Neural cell (in vitro differentiated cells): ENCODE data around the gene USP6. TPM values are rescaled to one million over a fixed set of nuclear protein-coding genes. Genes with fewer than 3 reads are reported as not detected.

ENCODE experiments used
- H2AFZ ChIP-seq: fragments of 200-600, 300-800 bp; sonication (generic), shearing (Covaris generic); 2 replicates; pipeline ENCODE4 v1.6.0; 2014; ENCODE audit warnings: low read depth, mild to moderate bottlenecking, antibody characterized with exemption, low read length, moderate library complexity
- H3F3A ChIP-seq: fragments of 200-600 bp; shearing (Covaris generic); 2 replicates; pipeline ENCODE4 v1.6.1; 2016; ENCODE audit warnings: mild to moderate bottlenecking, moderate library complexity, mixed read lengths, antibody characterized with exemption, low read length; ENCODE audit not compliant: insufficient read depth, poor library complexity, severe bottlenecking
- H3K27ac ChIP-seq: fragments of 200-600, 300-800 bp; sonication (generic), shearing (Covaris generic); 2 replicates; pipeline ENCODE4 v1.5.1; 2014; ENCODE audit warnings: mild to moderate bottlenecking, low read length, moderate library complexity
- H3K27me3 ChIP-seq: fragments of 300-800, 200-600 bp; sonication (generic), shearing (Covaris generic); 2 replicates; pipeline ENCODE4 v1.6.0; 2014; ENCODE audit warnings: mild to moderate bottlenecking, low read depth, low read length, moderate library complexity; ENCODE audit not compliant: insufficient read depth
- H3K36me3 ChIP-seq: fragments of 300-800, 200-600 bp; sonication (generic), shearing (Covaris generic); 2 replicates; pipeline ENCODE4 v1.5.1; 2014; ENCODE audit warnings: mild to moderate bottlenecking, antibody characterized with exemption, low read length, moderate library complexity; ENCODE audit not compliant: insufficient read depth
- H3K4me2 ChIP-seq: fragments of 300-800, 200-600 bp; sonication (generic), shearing (Covaris generic); 2 replicates; pipeline ENCODE4 v1.6.0; 2014; ENCODE audit warnings: mild to moderate bottlenecking, low read length
- H3K4me3 ChIP-seq: fragments of 300-800, 200-600 bp; sonication (generic), shearing (Covaris generic); 2 replicates; pipeline ENCODE4 v1.5.1; 2014; ENCODE audit warnings: mild to moderate bottlenecking, low read length, moderate library complexity
- H3K79me2 ChIP-seq: fragments of 200-600 bp; shearing (Covaris generic); replicated peaks from 2 replicates; pipeline ENCODE4 v1.6.0; 2014; ENCODE audit warnings: mild to moderate bottlenecking, low read length, moderate library complexity; ENCODE audit not compliant: insufficient read depth
- H3K9ac ChIP-seq: fragments of 300-800, 200-600 bp; sonication (generic), shearing (Covaris generic); 2 replicates; pipeline ENCODE4 v1.6.1; 2016; ENCODE audit warnings: mild to moderate bottlenecking, low read length, mixed read lengths
- H3K9me2 ChIP-seq: fragments of 200-600 bp; shearing (Covaris generic); 2 replicates; pipeline ENCODE4 v1.6.1; 2016; ENCODE audit warnings: mild to moderate bottlenecking, low read length, mixed read lengths; ENCODE audit not compliant: insufficient read depth
- H3K9me3 ChIP-seq: fragments of 200-600, 300-800 bp; sonication (generic), shearing (Covaris generic); 2 replicates; pipeline ENCODE4 v1.6.1; 2016; ENCODE audit warnings: mild to moderate bottlenecking, mixed run types, low read length, moderate library complexity, mixed read lengths
- H4K20me1 ChIP-seq: fragments of 200-600 bp; shearing (Covaris generic); 2 replicates; pipeline ENCODE4 v1.6.1; 2016; ENCODE audit warnings: mild to moderate bottlenecking, mixed run types; ENCODE audit not compliant: insufficient read depth
- EP300 ChIP-seq: fragments of 450-650 bp; conservative IDR thresholded peaks from 2 replicates; pipeline ENCODE4 v1.6.1; 2014; ENCODE audit warnings: antibody characterized with exemption, mild to moderate bottlenecking, moderate library complexity; ENCODE audit not compliant: poor library complexity, severe bottlenecking
- EZH2 ChIP-seq: fragments of 200-600, 300-800 bp; shearing (Covaris generic), sonication (generic); IDR thresholded peaks from 2 replicates; pipeline ENCODE4 v1.6.1; 2014; ENCODE audit warnings: antibody characterized with exemption, low read length, borderline replicate concordance, mild to moderate bottlenecking; ENCODE audit not compliant: insufficient read depth, poor library complexity, severe bottlenecking
- MXI1 ChIP-seq: fragments of 450-650 bp; conservative IDR thresholded peaks from 2 replicates; pipeline ENCODE4 v1.6.1; 2014; ENCODE audit warnings: antibody characterized with exemption, mild to moderate bottlenecking; ENCODE audit not compliant: poor library complexity, severe bottlenecking
- POLR2AphosphoS5 ChIP-seq: IDR thresholded peaks from 2 replicates; pipeline ENCODE4 v1.6.1; 2012
- RAD21 ChIP-seq: fragments of 450-650 bp; conservative IDR thresholded peaks from 2 replicates; pipeline ENCODE4 v1.6.1; 2014; ENCODE audit warnings: antibody characterized with exemption, mild to moderate bottlenecking, moderate library complexity
- SMC3 ChIP-seq: fragments of 450-650 bp; conservative IDR thresholded peaks from 2 replicates; pipeline ENCODE4 v1.6.1; 2014; ENCODE audit warnings: antibody characterized with exemption, mild to moderate bottlenecking, moderate library complexity; ENCODE audit not compliant: poor library complexity
- TAF1 ChIP-seq: IDR thresholded peaks from 2 replicates; pipeline ENCODE4 v1.6.1; 2012; ENCODE audit warnings: low read depth
- polyA minus RNA-seq: library from RNA; depleted of rRNA, polyadenylated mRNA; stranded (reverse); fragments of >200 nt; gene quantifications from 2 replicates; pipeline ENCODE4 v1.2.3, GENCODE V29; 2014
- polyA plus RNA-seq: library from polyadenylated mRNA; depleted of rRNA; stranded (reverse); fragments of >200 nt; gene quantifications from 2 replicates; pipeline ENCODE4 v1.2.3, GENCODE V29; 2014
- TF ChIP-seq, protein P1 (sequence below): IDR thresholded peaks from 2 replicates; pipeline ENCODE4 v1.6.1; 2012; ENCODE audit warnings: borderline replicate concordance
- TF ChIP-seq, protein P2 (sequence below): fragments of 450-650 bp; IDR thresholded peaks from 2 replicates; pipeline ENCODE4 v1.5.1; 2014; ENCODE audit warnings: antibody characterized with exemption, mild to moderate bottlenecking, moderate library complexity; ENCODE audit not compliant: poor library complexity, severe bottlenecking

Gene USP6
- not detected in 2 replicates for polyA plus RNA-seq
- not detected in 2 replicates for polyA minus RNA-seq

DNA sequence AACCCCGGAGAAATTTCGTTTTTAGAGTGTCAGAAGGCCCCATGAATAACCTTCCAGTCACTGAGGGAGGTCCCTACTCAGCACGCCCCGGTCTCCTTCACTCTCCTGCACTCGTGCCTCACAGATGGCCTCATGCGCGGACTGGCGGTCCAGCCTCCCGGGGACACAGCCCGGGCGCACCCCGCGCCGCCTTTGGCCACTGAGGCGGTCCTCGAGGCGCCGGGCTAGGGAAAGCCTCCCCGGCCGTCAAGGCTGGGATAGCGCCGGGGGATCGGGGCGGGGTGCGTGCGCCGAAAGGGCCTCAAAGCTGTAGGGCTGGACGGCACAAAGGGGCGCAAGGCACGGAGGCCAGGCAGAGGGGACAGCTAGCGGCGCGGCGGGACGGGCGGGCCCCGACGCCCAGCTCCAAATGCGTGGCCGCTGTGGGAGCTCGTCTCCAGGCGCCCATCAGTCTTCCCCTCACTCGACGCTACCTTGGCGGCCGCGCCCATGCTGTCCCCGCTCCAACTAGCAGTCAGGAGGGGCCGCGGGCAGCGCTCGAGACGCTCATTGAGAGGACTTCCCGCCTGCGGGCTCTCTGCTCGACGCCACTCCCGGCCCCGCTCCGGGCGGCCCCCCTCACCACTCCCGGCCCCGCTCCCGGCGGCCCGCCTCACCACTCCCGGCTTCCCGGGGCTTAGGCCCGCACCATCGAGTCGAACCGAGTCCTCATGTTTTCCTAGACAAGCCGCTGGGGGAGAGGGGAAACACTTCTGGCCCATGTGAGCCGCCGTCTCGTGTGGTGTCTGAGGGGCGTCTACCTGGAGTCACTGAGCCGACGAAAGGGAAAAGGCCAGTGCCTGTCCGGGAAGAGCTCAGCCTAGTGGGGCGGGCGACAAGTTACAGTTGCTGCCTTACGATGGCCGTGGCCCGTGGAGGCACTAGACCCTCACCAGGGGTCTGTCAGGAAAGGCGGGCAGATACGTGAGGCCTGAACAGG is at the start of gene USP6:
TSS of gene USP6 (plus strand) at position 360 of the 979 bp plus-strand sequence. CDS start 14,336 bp downstream, outside the sequence.
- Histone ChIP-seq H3F3A (no peaks in the 10 kb centered on the region), H3K9me2 (no peaks in the 10 kb centered on the region), H3K27ac (no peak within 1 kb of the TSS), H3K9me3 (peaks cover 4% of the 10 kb centered on the region), H3K27me3 (no peaks in the 10 kb centered on the region), H3K79me2 (peaks cover 4% of the 10 kb centered on the region), H4K20me1 (no peaks in the 10 kb centered on the region), H3K4me2 (no peak within 1 kb of the TSS), H3K4me3 (no peak within 1 kb of the TSS), H3K36me3 (no peaks in the 10 kb centered on the region), H3K9ac (no peak within 1 kb of the TSS), H2AFZ (no peak within 1 kb of the TSS)
- TF ChIP-seq TAF1 (no peak), EP300 (no peak), EZH2 (no peak), POLR2AphosphoS5 (no peak), SMC3 (no peak), MXI1 (no peak), RAD21 (no peak)
- TF ChIP-seq, protein P1, sequence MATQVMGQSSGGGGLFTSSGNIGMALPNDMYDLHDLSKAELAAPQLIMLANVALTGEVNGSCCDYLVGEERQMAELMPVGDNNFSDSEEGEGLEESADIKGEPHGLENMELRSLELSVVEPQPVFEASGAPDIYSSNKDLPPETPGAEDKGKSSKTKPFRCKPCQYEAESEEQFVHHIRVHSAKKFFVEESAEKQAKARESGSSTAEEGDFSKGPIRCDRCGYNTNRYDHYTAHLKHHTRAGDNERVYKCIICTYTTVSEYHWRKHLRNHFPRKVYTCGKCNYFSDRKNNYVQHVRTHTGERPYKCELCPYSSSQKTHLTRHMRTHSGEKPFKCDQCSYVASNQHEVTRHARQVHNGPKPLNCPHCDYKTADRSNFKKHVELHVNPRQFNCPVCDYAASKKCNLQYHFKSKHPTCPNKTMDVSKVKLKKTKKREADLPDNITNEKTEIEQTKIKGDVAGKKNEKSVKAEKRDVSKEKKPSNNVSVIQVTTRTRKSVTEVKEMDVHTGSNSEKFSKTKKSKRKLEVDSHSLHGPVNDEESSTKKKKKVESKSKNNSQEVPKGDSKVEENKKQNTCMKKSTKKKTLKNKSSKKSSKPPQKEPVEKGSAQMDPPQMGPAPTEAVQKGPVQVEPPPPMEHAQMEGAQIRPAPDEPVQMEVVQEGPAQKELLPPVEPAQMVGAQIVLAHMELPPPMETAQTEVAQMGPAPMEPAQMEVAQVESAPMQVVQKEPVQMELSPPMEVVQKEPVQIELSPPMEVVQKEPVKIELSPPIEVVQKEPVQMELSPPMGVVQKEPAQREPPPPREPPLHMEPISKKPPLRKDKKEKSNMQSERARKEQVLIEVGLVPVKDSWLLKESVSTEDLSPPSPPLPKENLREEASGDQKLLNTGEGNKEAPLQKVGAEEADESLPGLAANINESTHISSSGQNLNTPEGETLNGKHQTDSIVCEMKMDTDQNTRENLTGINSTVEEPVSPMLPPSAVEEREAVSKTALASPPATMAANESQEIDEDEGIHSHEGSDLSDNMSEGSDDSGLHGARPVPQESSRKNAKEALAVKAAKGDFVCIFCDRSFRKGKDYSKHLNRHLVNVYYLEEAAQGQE: no peak
- TF ChIP-seq, protein P2, sequence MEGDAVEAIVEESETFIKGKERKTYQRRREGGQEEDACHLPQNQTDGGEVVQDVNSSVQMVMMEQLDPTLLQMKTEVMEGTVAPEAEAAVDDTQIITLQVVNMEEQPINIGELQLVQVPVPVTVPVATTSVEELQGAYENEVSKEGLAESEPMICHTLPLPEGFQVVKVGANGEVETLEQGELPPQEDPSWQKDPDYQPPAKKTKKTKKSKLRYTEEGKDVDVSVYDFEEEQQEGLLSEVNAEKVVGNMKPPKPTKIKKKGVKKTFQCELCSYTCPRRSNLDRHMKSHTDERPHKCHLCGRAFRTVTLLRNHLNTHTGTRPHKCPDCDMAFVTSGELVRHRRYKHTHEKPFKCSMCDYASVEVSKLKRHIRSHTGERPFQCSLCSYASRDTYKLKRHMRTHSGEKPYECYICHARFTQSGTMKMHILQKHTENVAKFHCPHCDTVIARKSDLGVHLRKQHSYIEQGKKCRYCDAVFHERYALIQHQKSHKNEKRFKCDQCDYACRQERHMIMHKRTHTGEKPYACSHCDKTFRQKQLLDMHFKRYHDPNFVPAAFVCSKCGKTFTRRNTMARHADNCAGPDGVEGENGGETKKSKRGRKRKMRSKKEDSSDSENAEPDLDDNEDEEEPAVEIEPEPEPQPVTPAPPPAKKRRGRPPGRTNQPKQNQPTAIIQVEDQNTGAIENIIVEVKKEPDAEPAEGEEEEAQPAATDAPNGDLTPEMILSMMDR: no peak

DNA sequence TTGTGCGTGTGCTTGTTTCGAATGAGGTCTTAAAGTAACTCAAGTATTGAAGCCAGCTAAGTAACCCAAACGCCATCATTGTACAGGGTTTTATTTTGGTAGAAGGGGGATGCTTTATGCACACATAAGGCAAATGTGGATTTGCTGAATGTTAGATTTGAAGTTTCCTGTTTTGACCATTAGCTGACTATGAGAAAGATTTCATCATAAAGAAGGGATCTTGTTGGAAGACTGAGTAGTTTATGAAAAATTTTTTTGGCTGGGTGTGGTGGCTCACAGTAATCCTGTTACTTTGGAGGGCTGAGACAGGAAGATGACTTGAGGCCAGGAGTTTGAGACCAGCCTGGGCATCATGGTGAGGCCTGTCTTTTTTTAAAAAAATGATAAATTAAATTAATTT is 47.6 kb upstream of the USP6 start:
- H3K79me2 ChIP-seq: no peaks in the 10 kb centered on the region
- H3K27ac ChIP-seq: no peak overlapping the region
- no peaks in the 10 kb centered on the region for H3K27me3 ChIP-seq
- no peak overlapping the region for H3K4me3 ChIP-seq
- TF ChIP-seq EP300: no peak
- no peak for TF ChIP-seq SMC3
- TF ChIP-seq POLR2AphosphoS5: no peak
- TF ChIP-seq MXI1: no peak
- TF ChIP-seq, protein P1: no peak
- TF ChIP-seq TAF1: no peak
- TF ChIP-seq, protein P2: no peak
- no peak for TF ChIP-seq EZH2
- TF ChIP-seq RAD21: no peak
- H4K20me1 ChIP-seq: no peaks in the 10 kb centered on the region
- H3F3A ChIP-seq: no peaks in the 10 kb centered on the region
- no peaks in the 10 kb centered on the region for H3K36me3 ChIP-seq
- no peaks in the 10 kb centered on the region for H3K9me3 ChIP-seq
- no peak overlapping the region for H2AFZ ChIP-seq
- H3K9ac ChIP-seq: no peak overlapping the region
- no peaks in the 10 kb centered on the region for H3K9me2 ChIP-seq
- no peak overlapping the region for H3K4me2 ChIP-seq
